RCC 7860 (cell line): Measurements from ENCODE around the gene FABP1.

Experiments
- DNase-seq: peaks from one replicate; pipeline ENCODE4 v3.0.0-alpha.2; 2015; ENCODE audit warnings: low spot score
- FAIRE-seq: peaks from 2 replicates; lab custom pipeline; 2012; peaks lifted over from hg19 to GRCh38; lab: Jason Lieb, UNC

FABP1 gene

GRCh38 chr2:88116669-88117432 is 11.0 kb downstream of the FABP1 start:
- no peak for FAIRE-seq

GRCh38 chr2:88115825-88116518 is 11.9 kb downstream of the FABP1 start:
- DNase-seq (no peak), FAIRE-seq (no peak)

More at GRCh38 chr2:88116669-88117432, 11.0 kb downstream of the FABP1 start:
- DNase-seq, result no peak

- FAIRE-seq (no peak), DNase-seq (no peak)
Measured at GRCh38 chr2:88114889-88115288, 13.0 kb downstream of the FABP1 start.

- no peak for DNase-seq
- no peak for FAIRE-seq
Measured at GRCh38 chr2:88113069-88113468, 14.8 kb downstream of the FABP1 start.

GRCh38 chr2:88110830-88111229 is 17.0 kb downstream of the FABP1 start:
- FAIRE-seq (no peak), DNase-seq (no peak)

- no peak for DNase-seq
- no peak for FAIRE-seq
Measured at GRCh38 chr2:88108796-88109195, 19.1 kb downstream of the FABP1 start.

GRCh38 chr2:88100489-88100858 is 27.4 kb downstream of the FABP1 start:
- FAIRE-seq, result no peak
- DNase-seq, result no peak

GRCh38 chr2:88099798-88100488 is 27.9 kb downstream of the FABP1 start:
- DNase-seq, result no peak
- no peak for FAIRE-seq

- DNase-seq, result no peak
- FAIRE-seq, result no peak
Measured at GRCh38 chr2:88098558-88098900, 29.3 kb downstream of the FABP1 start.

GRCh38 chr2:88097891-88098557 is 29.8 kb downstream of the FABP1 start:
- DNase-seq (no peak), FAIRE-seq (no peak)

GRCh38 chr2:88097192-88097591 is 30.7 kb downstream of the FABP1 start:
- DNase-seq (no peak), FAIRE-seq (no peak)

- FAIRE-seq (no peak), DNase-seq (no peak)
Measured at GRCh38 chr2:88096708-88097107, 31.2 kb downstream of the FABP1 start.

- DNase-seq (no peak), FAIRE-seq (no peak)
Measured at GRCh38 chr2:88095022-88095421, 32.8 kb downstream of the FABP1 start.

GRCh38 chr2:88092773-88093172 is 35.1 kb downstream of the FABP1 start:
- no peak for FAIRE-seq

GRCh38 chr2:88091943-88092342 is 35.9 kb downstream of the FABP1 start:
- FAIRE-seq, result no peak

More at GRCh38 chr2:88092773-88093172, 35.1 kb downstream of the FABP1 start:
- DNase-seq, result no peak

GRCh38 chr2:88090446-88091283 is 37.2 kb downstream of the FABP1 start:
- FAIRE-seq, result no peak
- no peak for DNase-seq

More at GRCh38 chr2:88091943-88092342, 35.9 kb downstream of the FABP1 start:
- DNase-seq, result no peak

GRCh38 chr2:88088999-88089398 is 38.9 kb downstream of the FABP1 start:
- DNase-seq (no peak), FAIRE-seq (no peak)

GRCh38 chr2:88087763-88088162 is 40.1 kb downstream of the FABP1 start:
- DNase-seq, result no peak
- no peak for FAIRE-seq

GRCh38 chr2:88087073-88087472 is 40.8 kb downstream of the FABP1 start:
- FAIRE-seq (no peak), DNase-seq (no peak)

- FAIRE-seq (no peak), DNase-seq (no peak)
Measured at GRCh38 chr2:88086401-88086800, 41.5 kb downstream of the FABP1 start.
